H1 (cell line): ENCODE measurements around the gene GREB1L. TPM values are rescaled to one million over a fixed set of nuclear protein-coding genes. Genes with fewer than 3 reads are reported as not detected.

Experiments used
- CTCF ChIA-PET: fragments of 300-600 bp; sonication (Branson Sonifier 250); formaldehyde crosslinking; loops from one replicate; lab custom pipeline; 2021; ENCODE audit not compliant: partially characterized antibody; lab: Charles Lee
- POLR2A ChIA-PET: fragments of 300-600 bp; sonication (Branson Sonifier 250); formaldehyde crosslinking; loops from one replicate; lab custom pipeline; 2021; ENCODE audit warnings: inconsistent platforms; ENCODE audit not compliant: partially characterized antibody; lab: Charles Lee
- DNase-seq, 2 experiments: peaks; one replicate each; pipeline versions ENCODE4 v3.0.0 to v3.0.0-alpha.2; 2010 to 2022; ENCODE audit warnings: low spot score in 2 of 2, low read depth in 1 of 2, mixed read lengths in 1 of 2
- FAIRE-seq: peaks from 2 replicates; lab custom pipeline; 2011; peaks lifted over from hg19 to GRCh38; lab: Jason Lieb, UNC
- H2AFZ ChIP-seq: 2 replicates; pipeline ENCODE4 v1.8.1; 2012; ENCODE audit warnings: low read length, inconsistent platforms
- H2AK5ac ChIP-seq: 2 replicates; pipeline ENCODE4 v1.6.1; 2013; ENCODE audit warnings: low read depth, low read length
- H2BK120ac ChIP-seq: replicated peaks from 2 replicates; pipeline ENCODE3; 2013; ENCODE audit warnings: low read depth, low read length, inconsistent platforms
- H2BK12ac ChIP-seq: 2 replicates; pipeline ENCODE4 v1.6.1; 2013; ENCODE audit warnings: low read depth, low read length
- H2BK15ac ChIP-seq: 2 replicates; pipeline ENCODE4 v1.6.1; 2013; ENCODE audit warnings: low read length
- H2BK20ac ChIP-seq: 2 replicates; pipeline ENCODE4 v1.6.1; 2013; ENCODE audit warnings: low read length
- H2BK5ac ChIP-seq: 2 replicates; pipeline ENCODE4 v1.6.1; 2013; ENCODE audit warnings: low read depth, low read length
- H3K14ac ChIP-seq: 2 replicates; pipeline ENCODE4 v1.6.1; 2013; ENCODE audit warnings: inconsistent platforms; ENCODE audit not compliant: insufficient read length
- H3K18ac ChIP-seq: 2 replicates; pipeline ENCODE4 v1.6.1; 2013; ENCODE audit warnings: low read length; ENCODE audit errors: extremely low read depth
- H3K23ac ChIP-seq: 2 replicates; pipeline ENCODE4 v1.6.1; 2013; ENCODE audit warnings: inconsistent platforms; ENCODE audit not compliant: insufficient read length
- H3K23me2 ChIP-seq: 2 replicates; pipeline ENCODE4 v1.6.1; 2013; ENCODE audit warnings: low read depth, low read length
- H3K27ac ChIP-seq: 2 replicates; pipeline ENCODE4 v1.6.1; 2011; ENCODE audit warnings: low read depth, low read length, inconsistent platforms
- H3K27me3 ChIP-seq, 4 experiments: replicated peaks in 1 of 4; 1 replicate in 1 of 4; 2 replicates in 3 of 4; pipeline versions ENCODE4 v1.6.1 to v1.8.1; 2011 to 2013; ENCODE audit warnings: low read length in 3 of 4, mild to moderate bottlenecking in 3 of 4, inconsistent platforms in 2 of 4, mixed read lengths in 2 of 4, moderate library complexity in 1 of 4; ENCODE audit not compliant: control insufficient read depth in 3 of 4, insufficient read depth in 3 of 4; ENCODE audit errors: extremely low read depth in 1 of 4
- H3K36me3 ChIP-seq, 4 experiments: 2 replicates each; pipeline versions ENCODE4 v1.6.1 to v1.8.1; 2011 to 2013; ENCODE audit warnings: mild to moderate bottlenecking in 4 of 4, low read length in 3 of 4, moderate library complexity in 2 of 4, control low read depth in 1 of 4, inconsistent platforms in 1 of 4; ENCODE audit not compliant: insufficient read depth in 4 of 4, control insufficient read depth in 2 of 4
- H3K4ac ChIP-seq: replicated peaks from 2 replicates; pipeline ENCODE3; 2013; ENCODE audit warnings: low read length, low read depth, mixed read lengths, inconsistent platforms; ENCODE audit not compliant: insufficient read length
- H3K4me1 ChIP-seq, 4 experiments: replicated peaks in 1 of 4; 1 replicate in 1 of 4; 2 replicates in 3 of 4; pipeline versions ENCODE4 v1.6.1 to v1.8.1; 2011 to 2013; ENCODE audit warnings: low read length in 3 of 4, inconsistent platforms in 2 of 4, mixed read lengths in 1 of 4; ENCODE audit not compliant: insufficient read depth in 4 of 4, control insufficient read depth in 3 of 4
- H3K4me2 ChIP-seq, 2 experiments: 2 replicates each; pipeline versions ENCODE4 v1.6.1 to v1.8.1; 2011 to 2013; ENCODE audit warnings: low read depth in 2 of 2, low read length in 2 of 2, control low read depth in 1 of 2, inconsistent platforms in 1 of 2, mild to moderate bottlenecking in 1 of 2; ENCODE audit not compliant: insufficient read depth in 1 of 2
- H3K4me3 ChIP-seq, 4 experiments: fragments of 200-600, 300-600 bp in 1 of 4; sonication (generic), shearing (Covaris generic), sonication (Bioruptor Twin) in 1 of 4; 2 replicates each; pipeline versions ENCODE4 v1.5.1 to v1.8.1; 2011 to 2016; ENCODE audit warnings: low read length in 4 of 4, low read depth in 3 of 4, control low read depth in 2 of 4, inconsistent platforms in 2 of 4, mild to moderate bottlenecking in 2 of 4, mixed read lengths in 1 of 4, moderate library complexity in 1 of 4; ENCODE audit not compliant: insufficient read depth in 2 of 4; ENCODE audit errors: extremely low read depth in 1 of 4
- H3K56ac ChIP-seq: replicated peaks from 2 replicates; pipeline ENCODE3; 2013; ENCODE audit warnings: low read depth, mild to moderate bottlenecking, mixed read lengths, low read length, inconsistent platforms; ENCODE audit not compliant: insufficient read length
- H3K79me1 ChIP-seq: 2 replicates; pipeline ENCODE4 v1.6.1; 2013; ENCODE audit warnings: low read depth, low read length, control low read depth
- H3K79me2 ChIP-seq, 2 experiments: 2 replicates each; pipeline versions ENCODE4 v1.6.1 to v1.8.1; 2012 to 2013; ENCODE audit warnings: low read length in 2 of 2, mild to moderate bottlenecking in 2 of 2, inconsistent platforms in 1 of 2; ENCODE audit not compliant: insufficient read depth in 2 of 2, control insufficient read depth in 1 of 2
- H3K9ac ChIP-seq, 4 experiments: replicated peaks in 1 of 4; 1 replicate in 1 of 4; 2 replicates in 3 of 4; pipeline versions ENCODE4 v1.6.1 to v1.8.1; 2011 to 2013; ENCODE audit warnings: low read depth in 3 of 4, low read length in 3 of 4, control low read depth in 2 of 4, mild to moderate bottlenecking in 2 of 4, moderate library complexity in 2 of 4, inconsistent platforms in 1 of 4; ENCODE audit errors: extremely low read depth in 1 of 4
- H3K9me3 ChIP-seq, 2 experiments: 2 replicates each; pipeline versions ENCODE4 v1.6.1 to v1.8.1; 2012 to 2013; ENCODE audit warnings: mild to moderate bottlenecking in 2 of 2, moderate library complexity in 2 of 2, control low read depth in 1 of 2, inconsistent platforms in 1 of 2, low read depth in 1 of 2, low read length in 1 of 2, mixed read lengths in 1 of 2; ENCODE audit not compliant: insufficient read depth in 2 of 2
- H4K20me1 ChIP-seq, 2 experiments: replicated peaks in 1 of 2; 2 replicates each; pipeline versions ENCODE3 to v1.8.1; 2011 to 2013; ENCODE audit warnings: inconsistent platforms in 2 of 2, low read length in 2 of 2, mild to moderate bottlenecking in 1 of 2; ENCODE audit not compliant: insufficient read depth in 2 of 2, control insufficient read depth in 1 of 2
- H4K5ac ChIP-seq: 2 replicates; pipeline ENCODE4 v1.6.1; 2013; ENCODE audit warnings: low read length, low read depth, mixed read lengths, inconsistent platforms; ENCODE audit not compliant: insufficient read length
- H4K8ac ChIP-seq: 2 replicates; pipeline ENCODE4 v1.8.0; 2013; ENCODE audit warnings: mild to moderate bottlenecking, moderate library complexity, low read length, inconsistent platforms; ENCODE audit not compliant: insufficient read depth; ENCODE audit errors: extremely low read depth
- H4K91ac ChIP-seq: replicated peaks from 2 replicates; pipeline ENCODE3; 2013; ENCODE audit warnings: low read length, mixed read lengths, inconsistent platforms; ENCODE audit not compliant: insufficient read length
- CHD1 ChIP-seq: IDR thresholded peaks from 2 replicates; pipeline ENCODE4 v1.6.1; 2012; ENCODE audit warnings: low read depth, low read length, improper control_type of control experiment
- EGR1 ChIP-seq: IDR thresholded peaks from 2 replicates; pipeline ENCODE4 v1.6.1; 2011; ENCODE audit warnings: low read depth, low read length, borderline replicate concordance
- TBP ChIP-seq: IDR thresholded peaks from 2 replicates; pipeline ENCODE4 v1.6.1; 2011; ENCODE audit warnings: low read depth, low read length, improper control_type of control experiment
- WGBS, 2 experiments: shearing (Covaris generic) in 1 of 2; methylation state at CpG; one replicate each; pipeline versions ENCODE4 v1.1.6 to v1.1.7; 2013 to 2015; ENCODE audit warnings: low lambda C conversion rate in 2 of 2, mixed read lengths in 2 of 2, inconsistent platforms in 1 of 2, low coverage in 1 of 2, missing lambda C conversion rate in 1 of 2; ENCODE audit not compliant: insufficient replicate concordance in 2 of 2, insufficient coverage in 1 of 2, insufficient read length in 1 of 2; ENCODE audit errors: extremely low coverage in 1 of 2, missing lambda C conversion rate in 1 of 2; 5-methylcytosine and 5-hydroxymethylcytosine counted together
- polyA plus RNA-seq, 7 experiments: library from polyadenylated mRNA; depleted of rRNA in 3 of 7; stranded (reverse) in 5 of 7; unstranded in 2 of 7; fragments of >200 nt in 5 of 7; fragments of 200-250 nt in 2 of 7; gene quantifications; 1 replicate in 5 of 7; 2 replicates in 1 of 7; 4 replicates in 1 of 7; pipeline versions ENCODE4 v1.2.1 to v1.2.3, GENCODE V29; 2011 to 2013; ENCODE audit warnings: missing spikeins in 2 of 7, mixed read lengths in 2 of 7
- total RNA-seq: library from RNA; stranded (reverse); fragmentation: NEBNext Ultra II Directional; extraction: Animal tissue kit (Norgen Biotek cat#: 25700); gene quantifications from 2 replicates; pipeline ENCODE4 v1.2.1, GENCODE V29; 2021

GREB1L gene
- total and polyA plus RNA-seq, 2 of the 8 experiments (the other 6 are each of a cell fraction or from before 2014, with no cell fraction given): 0.34 to 1.6 TPM

- Histone ChIP-seq H4K91ac (no peak overlapping the region), H2BK5ac (no peak overlapping the region), H2BK20ac (no peak overlapping the region), H3K23me2 (no peaks in the 10 kb centered on the region), H3K14ac (no peak overlapping the region), H2BK120ac (no peak overlapping the region), H3K9ac (no peak overlapping the region), H3K23ac (no peak overlapping the region), H3K56ac (no peak overlapping the region), H2BK12ac (no peak overlapping the region), H3K4me3 (no peak overlapping the region), H3K4me1 (no peaks in the 10 kb centered on the region), H3K4ac (no peak overlapping the region), H4K5ac (no peak overlapping the region), H3K27ac (no peak overlapping the region), H4K20me1 (no peaks in the 10 kb centered on the region), H3K36me3 (peaks cover 0 to 7% (median 2%) of the 10 kb centered on the region in 4 experiments; a peak in 2 of 8 replicates), H2AFZ (no peak overlapping the region), H4K8ac (no peak overlapping the region), H2AK5ac (no peak overlapping the region), H3K18ac (no peak overlapping the region), H2BK15ac (no peak overlapping the region), H3K27me3 (no peaks in the 10 kb centered on the region), H3K4me2 (no peak overlapping the region), H3K9me3 (no peaks in the 10 kb centered on the region), H3K79me2 (no peaks in the 10 kb centered on the region), H3K79me1 (no peaks in the 10 kb centered on the region)
- ChIA-PET POLR2A (no interaction called here), CTCF (interaction anchor here (1.1 to 2.3 kb wide), 3 partner anchors 28 to 259 kb away, joined by 4 to 7 read pairs (median 4); no protein-coding TSS in a partner anchor)
- TF ChIP-seq TBP (no peak), EGR1 (no peak), CHD1 (no peak)
- FAIRE-seq (no peak), DNase-seq (no peak)
- WGBS, 2 experiments: 65% methylated on average over 1 of the region's 1 CpG; no CpG with 5 or more reads in 1 of the 2 experiments
Observed at GRCh38 chr18:21450913-21451312, 208.9 kb downstream of the GREB1L start.
